NCI-H187 treated with DMSO at 0.1 percent for 48 hours (cell line): ENCODE data around the gene MCU.
"Not testable (repeated sequence)": the region's sequence is repeated elsewhere in the genome, so short reads cannot be mapped to it uniquely, and the experiment has no call there.

Experiments used
- DNase-seq: peaks from one replicate; lab custom pipeline; 2025; lab: John Stamatoyannopoulos, UW

MCU gene

GRCh38 chr10:72731916-72732419 is 40.0 kb downstream of the MCU start:
- DNase-seq, result no peak

GRCh38 chr10:72732521-72732920 is 40.6 kb downstream of the MCU start:
- no peak for DNase-seq

- DNase-seq, result no peak
Measured at GRCh38 chr10:72733989-72734388, 42.0 kb downstream of the MCU start.

- DNase-seq, result no peak
Measured at GRCh38 chr10:72735288-72735936, 43.5 kb downstream of the MCU start.

- DNase-seq, result no peak
Measured at GRCh38 chr10:72736176-72736827, 44.4 kb downstream of the MCU start.

GRCh38 chr10:72736828-72737220 is 44.9 kb downstream of the MCU start:
- no peak for DNase-seq

GRCh38 chr10:72737357-72737756 is 45.4 kb downstream of the MCU start:
- not testable (repeated sequence) for DNase-seq

GRCh38 chr10:72738486-72738885 is 46.5 kb downstream of the MCU start:
- DNase-seq, result no peak

- DNase-seq, result no peak
Measured at GRCh38 chr10:72740528-72740927, 48.6 kb downstream of the MCU start.

GRCh38 chr10:72742092-72742491 is 50.1 kb downstream of the MCU start:
- DNase-seq, result no peak

- DNase-seq, result no peak
Measured at GRCh38 chr10:72742797-72743196, 50.9 kb downstream of the MCU start.

GRCh38 chr10:72744566-72744965 is 52.6 kb downstream of the MCU start:
- DNase-seq, result no peak

- no peak for DNase-seq
Measured at GRCh38 chr10:72746426-72747363, 54.8 kb downstream of the MCU start.

GRCh38 chr10:72747521-72747920 is 55.6 kb downstream of the MCU start:
- DNase-seq, result no peak

- no peak for DNase-seq
Measured at GRCh38 chr10:72753760-72754231, 61.9 kb downstream of the MCU start.

- DNase-seq, result no peak
Measured at GRCh38 chr10:72754275-72755032, 62.5 kb downstream of the MCU start.

GRCh38 chr10:72756674-72757385 is 64.9 kb downstream of the MCU start:
- DNase-seq, result no peak

- DNase-seq, result no peak
Measured at GRCh38 chr10:72757732-72758131, 65.8 kb downstream of the MCU start.

GRCh38 chr10:72758930-72759329 is 67.0 kb downstream of the MCU start:
- not testable (repeated sequence) for DNase-seq

- DNase-seq, result no peak
Measured at GRCh38 chr10:72759584-72759983, 67.6 kb downstream of the MCU start.

GRCh38 chr10:72761498-72761897 is 69.6 kb downstream of the MCU start:
- DNase-seq, result no peak
